ENCODE results near the gene LBP.

The LBP gene

DNA sequence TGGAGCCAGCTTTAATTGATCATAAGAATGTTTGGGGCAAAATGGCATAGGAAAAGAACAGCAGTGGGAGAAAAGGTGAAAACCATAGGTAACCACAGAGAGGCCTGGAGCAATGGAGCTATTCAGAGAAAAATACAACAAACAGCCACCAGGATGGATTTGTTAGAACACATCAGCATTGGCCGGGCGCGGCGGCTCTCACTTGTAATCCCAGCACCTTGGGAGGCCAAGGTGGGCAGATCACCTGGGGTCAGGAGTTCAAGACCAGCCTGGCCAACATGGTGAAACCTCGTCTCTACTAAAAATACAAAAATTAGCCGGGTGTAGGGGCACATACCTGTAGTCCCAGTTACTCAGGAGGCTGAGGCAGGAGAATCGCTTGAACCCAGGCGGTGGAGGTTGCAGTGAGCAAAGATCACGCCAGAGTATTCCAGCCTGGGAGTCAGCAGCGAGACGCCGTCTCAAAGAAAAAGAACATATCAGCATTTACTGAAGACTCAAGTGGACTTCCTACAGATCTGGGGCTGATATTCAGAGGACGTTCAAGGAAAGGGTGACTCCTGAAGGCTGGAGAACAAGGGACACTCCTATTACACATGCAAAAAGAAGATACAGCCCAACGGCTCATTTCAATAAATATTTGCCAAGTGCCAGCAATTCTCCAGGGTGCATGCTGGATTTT is 68.6 kb downstream of the LBP start:
- Histone ChIP-seq H3K27ac (no peak overlapping the region), H3K27me3 (ENCODE audit: insufficient read depth, low read depth, severe bottlenecking) (no peaks in the 10 kb centered on the region), H3K9me3 (ENCODE audit: severe bottlenecking) (peaks cover 4% of the 10 kb centered on the region), H3K36me3 (peaks cover 47% of the 10 kb centered on the region), H3K4me3 (ENCODE audit: low read depth, low read length) (no peak overlapping the region)
- DNase-seq: no peak
- TF ChIP-seq, protein P1, sequence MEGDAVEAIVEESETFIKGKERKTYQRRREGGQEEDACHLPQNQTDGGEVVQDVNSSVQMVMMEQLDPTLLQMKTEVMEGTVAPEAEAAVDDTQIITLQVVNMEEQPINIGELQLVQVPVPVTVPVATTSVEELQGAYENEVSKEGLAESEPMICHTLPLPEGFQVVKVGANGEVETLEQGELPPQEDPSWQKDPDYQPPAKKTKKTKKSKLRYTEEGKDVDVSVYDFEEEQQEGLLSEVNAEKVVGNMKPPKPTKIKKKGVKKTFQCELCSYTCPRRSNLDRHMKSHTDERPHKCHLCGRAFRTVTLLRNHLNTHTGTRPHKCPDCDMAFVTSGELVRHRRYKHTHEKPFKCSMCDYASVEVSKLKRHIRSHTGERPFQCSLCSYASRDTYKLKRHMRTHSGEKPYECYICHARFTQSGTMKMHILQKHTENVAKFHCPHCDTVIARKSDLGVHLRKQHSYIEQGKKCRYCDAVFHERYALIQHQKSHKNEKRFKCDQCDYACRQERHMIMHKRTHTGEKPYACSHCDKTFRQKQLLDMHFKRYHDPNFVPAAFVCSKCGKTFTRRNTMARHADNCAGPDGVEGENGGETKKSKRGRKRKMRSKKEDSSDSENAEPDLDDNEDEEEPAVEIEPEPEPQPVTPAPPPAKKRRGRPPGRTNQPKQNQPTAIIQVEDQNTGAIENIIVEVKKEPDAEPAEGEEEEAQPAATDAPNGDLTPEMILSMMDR (IDR thresholded peaks at IDR 0.05; ENCODE audit: low read depth, low read length): no peak

DNA sequence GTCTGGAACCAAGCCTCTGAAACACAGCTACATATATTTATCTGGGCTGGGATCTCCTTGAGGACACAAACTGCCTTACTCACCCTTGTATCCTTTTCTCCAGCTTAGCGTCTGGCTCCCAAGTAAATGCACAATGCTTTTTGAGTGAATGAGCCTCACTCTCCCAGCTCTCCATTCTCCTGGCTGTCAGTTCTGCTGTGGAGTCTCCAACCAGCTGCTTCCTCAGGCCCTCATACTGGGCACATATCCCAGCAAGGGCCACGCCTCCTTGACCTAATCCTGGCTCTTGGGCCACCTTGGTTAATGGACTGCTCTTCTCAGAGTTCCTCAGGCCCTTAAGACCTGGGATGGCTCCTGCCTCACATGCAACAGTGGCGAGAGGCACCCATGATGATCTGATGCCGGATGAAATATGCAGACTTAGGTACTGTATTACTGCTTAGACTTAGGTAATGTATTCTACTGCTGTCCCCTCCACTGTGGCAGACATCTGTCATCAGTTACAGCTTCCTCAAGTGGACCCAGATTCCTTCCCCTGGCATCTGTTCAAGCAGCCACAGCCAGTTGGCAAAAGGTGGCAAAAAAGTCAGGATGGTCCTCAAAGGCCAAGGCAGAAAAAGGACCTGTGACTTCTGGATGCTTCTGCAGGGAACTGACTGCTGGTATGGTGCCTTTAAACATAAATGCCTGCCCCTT is 72.4 kb downstream of the LBP start:
- H3K27me3 ChIP-seq (ENCODE audit: insufficient read depth, low read depth, severe bottlenecking): no peaks in the 10 kb centered on the region
- peak; percentile 19 for DNase-seq
- no peak overlapping the region for H3K27ac ChIP-seq
- H3K4me3 ChIP-seq (ENCODE audit: low read depth, low read length): no peak overlapping the region
- TF ChIP-seq, protein P1 (IDR thresholded peaks at IDR 0.05; ENCODE audit: low read depth, low read length): no peak
- peaks cover 81% of the 10 kb centered on the region for H3K36me3 ChIP-seq
- peaks cover 4% of the 10 kb centered on the region for H3K9me3 ChIP-seq (ENCODE audit: severe bottlenecking)

DNA sequence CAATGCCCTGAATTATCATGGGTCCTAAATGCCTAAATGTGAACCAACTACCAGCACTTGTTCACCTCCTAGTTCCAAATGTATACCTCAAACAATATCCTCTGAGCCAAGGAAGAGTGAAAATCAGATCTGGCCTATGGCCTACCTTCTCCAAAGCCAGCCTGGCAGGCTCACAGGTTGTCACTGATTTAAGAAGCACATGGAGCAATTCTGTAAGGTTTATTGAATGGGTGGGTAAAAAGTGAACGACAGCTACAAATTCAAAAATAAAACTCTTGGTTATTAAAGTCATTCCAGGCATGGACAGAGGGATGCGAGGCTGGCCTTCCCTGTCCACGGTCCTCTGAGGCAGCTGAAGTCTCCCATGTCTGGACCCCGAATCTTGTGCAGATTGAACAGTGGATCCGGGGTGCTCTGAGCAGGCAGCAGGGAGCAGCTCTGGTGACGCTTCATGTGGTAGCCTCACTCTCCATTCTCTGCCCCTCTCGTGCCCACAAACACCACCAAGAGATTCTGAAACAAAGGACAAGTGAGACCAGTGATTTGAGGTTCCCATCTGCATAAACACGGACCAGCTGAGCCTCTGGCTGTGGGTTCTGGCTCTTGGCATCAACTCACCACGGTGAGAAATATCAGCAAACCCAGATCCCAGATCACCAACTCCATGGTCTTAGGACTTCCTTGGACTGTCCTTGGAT is 74.3 kb downstream of the LBP start:
- TF ChIP-seq, protein P1 (IDR thresholded peaks at IDR 0.05; ENCODE audit: low read depth, low read length): no peak
- H3K36me3 ChIP-seq: peaks cover 94% of the 10 kb centered on the region
- no peak for DNase-seq
- peaks cover 4% of the 10 kb centered on the region for H3K9me3 ChIP-seq (ENCODE audit: severe bottlenecking)
- no peak overlapping the region for H3K27ac ChIP-seq
- no peak overlapping the region for H3K4me3 ChIP-seq (ENCODE audit: low read depth, low read length)
- no peaks in the 10 kb centered on the region for H3K27me3 ChIP-seq (ENCODE audit: insufficient read depth, low read depth, severe bottlenecking)

DNA sequence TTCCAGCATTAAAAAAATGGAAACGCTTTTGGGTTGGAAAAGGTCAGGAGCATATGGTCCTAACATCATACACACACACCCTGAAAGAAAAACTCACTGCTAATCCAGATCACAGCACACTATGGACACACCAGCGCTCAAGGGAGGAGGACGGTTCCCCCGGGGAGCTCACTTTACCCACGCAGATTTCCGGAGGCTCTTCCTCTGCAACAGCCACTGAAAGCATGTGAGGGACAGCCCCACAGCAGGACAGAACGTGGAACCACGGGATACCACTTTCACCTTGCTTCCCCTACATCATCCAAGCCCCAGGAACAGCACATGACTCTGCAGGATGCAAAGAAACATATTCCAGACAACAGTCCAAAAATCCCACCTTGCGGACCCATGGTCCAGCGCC is 75.6 kb downstream of the LBP start:
- Histone ChIP-seq H3K4me3 (ENCODE audit: low read depth, low read length) (no peak overlapping the region), H3K27ac (no peak overlapping the region), H3K27me3 (ENCODE audit: insufficient read depth, low read depth, severe bottlenecking) (no peaks in the 10 kb centered on the region), H3K36me3 (peaks cover 96% of the 10 kb centered on the region), H3K9me3 (ENCODE audit: severe bottlenecking) (no peaks in the 10 kb centered on the region)
- TF ChIP-seq, protein P1 (IDR thresholded peaks at IDR 0.05; ENCODE audit: low read depth, low read length): no peak
- DNase-seq: no peak

DNA sequence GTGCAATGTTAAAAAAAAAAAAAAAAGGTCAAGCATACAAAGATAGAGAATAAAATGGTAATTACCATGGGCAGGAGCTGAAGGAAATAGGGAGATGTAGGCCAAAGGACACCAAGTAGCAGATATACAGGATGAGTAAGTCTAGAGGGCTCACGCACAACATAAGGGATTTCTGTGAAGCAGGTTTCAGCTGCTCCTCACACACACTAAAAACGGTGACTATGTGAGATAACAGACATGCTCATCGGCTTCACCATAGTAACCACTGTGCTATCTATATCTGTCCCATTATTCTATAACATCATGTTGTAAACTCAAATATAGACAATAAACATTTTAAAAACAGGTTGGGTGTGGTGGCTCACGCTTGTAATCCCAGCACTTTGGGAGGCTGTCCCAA is 77.3 kb downstream of the LBP start:
- Histone ChIP-seq H3K9me3 (ENCODE audit: severe bottlenecking) (no peaks in the 10 kb centered on the region), H3K36me3 (peaks cover 99% of the 10 kb centered on the region), H3K4me3 (ENCODE audit: low read depth, low read length) (no peak overlapping the region), H3K27ac (no peak overlapping the region), H3K27me3 (ENCODE audit: insufficient read depth, low read depth, severe bottlenecking) (no peaks in the 10 kb centered on the region)
- no peak for DNase-seq
- TF ChIP-seq, protein P1 (IDR thresholded peaks at IDR 0.05; ENCODE audit: low read depth, low read length): no peak
